Parathyroid adenoma (tissue), 2 donors: ENCODE results near the gene KCNAB3.

ENCODE experiments used
- H2AFZ ChIP-seq: fragments of 300-600 bp; sonication (generic); one replicate; pipeline ENCODE4 v1.7.0; 2017; ENCODE audit warnings: antibody characterized with exemption, mild to moderate bottlenecking
- H3K27ac ChIP-seq: fragments of 300-600 bp; sonication (generic); one replicate; pipeline ENCODE4 v1.7.0; 2017
- H3K27me3 ChIP-seq: fragments of 300-600 bp; sonication (generic); one replicate; pipeline ENCODE4 v1.7.0; 2017; ENCODE audit warnings: low read length; ENCODE audit not compliant: control insufficient read depth, insufficient read depth
- H3K36me3 ChIP-seq: fragments of 300-600 bp; sonication (generic); one replicate; pipeline ENCODE4 v1.7.0; 2017; ENCODE audit warnings: low read length; ENCODE audit not compliant: control insufficient read depth, insufficient read depth
- H3K4me1 ChIP-seq: fragments of 300-600 bp; sonication (generic); one replicate; pipeline ENCODE4 v1.7.0; 2017; ENCODE audit warnings: control low read depth
- H3K4me2 ChIP-seq: fragments of 300-600 bp; sonication (generic); one replicate; pipeline ENCODE4 v1.7.0; 2017; ENCODE audit warnings: low read length
- H3K4me3 ChIP-seq: fragments of 300-600 bp; sonication (generic); one replicate; pipeline ENCODE4 v1.7.0; 2017; ENCODE audit warnings: low read depth, low read length
- H3K79me2 ChIP-seq: fragments of 300-600 bp; sonication (generic); one replicate; pipeline ENCODE4 v1.7.0; 2017; ENCODE audit warnings: control low read depth
- H3K9ac ChIP-seq: fragments of 300-600 bp; sonication (generic); one replicate; pipeline ENCODE4 v1.7.0; 2017; ENCODE audit warnings: mild to moderate bottlenecking
- H3K9me3 ChIP-seq: fragments of 300-600 bp; sonication (generic); one replicate; pipeline ENCODE4 v1.7.0; 2017; ENCODE audit warnings: low read length; ENCODE audit not compliant: control insufficient read depth
- CTCF ChIP-seq: fragments of 300-600 bp; sonication (generic); IDR thresholded peaks from one replicate; pipeline ENCODE4 v1.7.0; 2017; ENCODE audit warnings: antibody characterized with exemption, mild to moderate bottlenecking
- donor health status: primary hyperparathyroidism.

KCNAB3 gene

GRCh38 chr17:7932949-7933348 is 3.3 kb upstream of the KCNAB3 start:
- peak overlapping the region; percentile 99 for H3K4me2 ChIP-seq
- no peaks in the 10 kb centered on the region for H3K79me2 ChIP-seq
- H3K9me3 ChIP-seq, result no peaks in the 10 kb centered on the region
- no peak for TF ChIP-seq CTCF
- peak overlapping the region; percentile 98 for H3K4me3 ChIP-seq
- H3K36me3 ChIP-seq, result no peaks in the 10 kb centered on the region
- H3K9ac ChIP-seq, result no peak overlapping the region
- peak overlapping the region; percentile 97 for H2AFZ ChIP-seq
- H3K4me1 ChIP-seq, result peaks cover 5% of the 10 kb centered on the region
- H3K27me3 ChIP-seq, result no peaks in the 10 kb centered on the region
- no peak overlapping the region for H3K27ac ChIP-seq

DNA sequence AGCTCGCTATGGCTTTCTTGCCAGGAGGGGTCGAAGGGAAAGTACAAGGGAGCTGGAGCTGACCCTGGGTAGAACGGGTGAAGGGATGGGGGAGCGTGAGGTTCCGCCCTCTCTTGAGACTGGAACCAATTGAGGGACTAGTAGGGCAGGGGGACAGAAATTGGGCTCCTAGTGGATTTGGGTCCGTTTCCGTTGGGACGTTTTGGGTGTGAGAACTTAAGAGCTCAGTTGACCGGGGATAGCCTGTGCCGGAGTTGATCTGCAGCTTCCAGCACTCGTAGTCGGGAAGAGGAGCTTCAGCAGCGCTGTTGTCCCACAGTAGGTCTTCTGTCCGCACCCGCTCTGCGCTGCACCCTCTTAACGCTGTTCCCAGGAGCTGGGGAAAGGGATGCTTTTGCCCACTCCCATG is 2.8 kb upstream of the KCNAB3 start:
- Histone ChIP-seq H3K4me1 (peaks cover 5% of the 10 kb centered on the region), H3K9me3 (no peaks in the 10 kb centered on the region), H3K9ac (peak overlapping the region; percentile 58), H3K36me3 (no peaks in the 10 kb centered on the region), H3K27me3 (no peaks in the 10 kb centered on the region), H2AFZ (peak overlapping the region; percentile 97), H3K4me3 (peak overlapping the region; percentile 98), H3K27ac (peak overlapping the region; percentile 60), H3K4me2 (peak overlapping the region; percentile 99), H3K79me2 (no peaks in the 10 kb centered on the region)
- TF ChIP-seq CTCF, result no peak

GRCh38 chr17:7931709-7932482 is 2.2 kb upstream of the KCNAB3 start, which contains the start of the genes CNTROB and TRAPPC1:
Gene CNTROB (plus strand): TSS chr17:7932206. CDS start chr17:7933080, 874 bp downstream.
Gene TRAPPC1 (minus strand): TSS chr17:7931946. CDS start chr17:7931829, 117 bp downstream.
- H3K9me3 ChIP-seq, result no peaks in the 10 kb centered on the region
- H2AFZ ChIP-seq, result peak within 1 kb of the TSS; percentile 97
- TF ChIP-seq CTCF, result no peak
- peak within 1 kb of the TSS; percentile 60 for H3K27ac ChIP-seq
- peak within 1 kb of the TSS; percentile 98 for H3K4me3 ChIP-seq
- peak within 1 kb of the TSS; percentile 99 for H3K4me2 ChIP-seq
- H3K36me3 ChIP-seq, result no peaks in the 10 kb centered on the region
- H3K27me3 ChIP-seq, result no peaks in the 10 kb centered on the region
- H3K4me1 ChIP-seq, result peaks cover 5% of the 10 kb centered on the region
- H3K79me2 ChIP-seq, result no peaks in the 10 kb centered on the region
- H3K9ac ChIP-seq, result peak within 1 kb of the TSS; percentile 58

DNA sequence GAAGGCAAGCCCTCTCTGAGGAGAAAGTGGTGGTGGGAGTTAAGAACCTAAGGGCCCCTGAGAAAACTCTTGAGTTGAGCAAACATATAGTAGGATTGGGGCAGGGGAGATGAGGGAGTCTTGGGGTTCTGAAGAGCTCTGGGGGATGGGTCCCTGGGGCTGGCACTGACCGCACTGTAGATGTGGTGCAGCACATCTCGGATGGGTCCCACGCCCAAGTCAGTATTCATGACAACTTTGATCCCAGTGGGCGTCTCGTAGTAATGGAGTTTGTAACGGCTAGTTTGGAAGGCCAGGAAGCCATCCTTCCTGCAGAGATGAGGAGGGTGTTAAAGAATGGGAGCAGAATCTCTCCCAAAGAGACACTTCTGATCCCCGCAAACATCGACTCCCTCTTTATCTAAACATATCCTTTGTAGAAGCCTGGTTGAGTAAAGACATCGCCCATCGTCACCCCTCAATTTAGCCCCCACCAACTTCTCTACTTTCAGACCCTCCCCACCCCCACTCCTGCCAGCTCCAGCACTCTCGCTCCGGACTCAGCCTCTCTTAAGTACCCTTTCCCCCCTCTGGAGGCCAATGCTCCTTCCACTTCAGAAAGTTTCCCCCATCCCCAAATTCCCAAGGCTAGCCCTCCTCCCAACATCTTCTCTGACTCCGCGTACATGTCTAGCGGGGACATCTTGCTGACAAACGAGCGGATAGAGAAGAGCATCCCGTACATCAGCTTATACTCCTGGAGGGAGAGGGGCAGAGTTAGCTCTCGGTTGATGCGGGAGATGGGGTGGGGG is 1.4 kb upstream of the KCNAB3 start:
- peak overlapping the region; percentile 98 for H3K4me3 ChIP-seq
- H3K27ac ChIP-seq, result peak overlapping the region; percentile 60
- no peaks in the 10 kb centered on the region for H3K27me3 ChIP-seq
- no peaks in the 10 kb centered on the region for H3K9me3 ChIP-seq
- H3K79me2 ChIP-seq, result no peaks in the 10 kb centered on the region
- peak overlapping the region; percentile 31 for H3K9ac ChIP-seq
- H3K36me3 ChIP-seq, result no peaks in the 10 kb centered on the region
- H3K4me1 ChIP-seq, result peaks cover 5% of the 10 kb centered on the region
- no peak for TF ChIP-seq CTCF
- H2AFZ ChIP-seq, result peak overlapping the region; percentile 97
- H3K4me2 ChIP-seq, result peak overlapping the region; percentile 99
